K562 (cell line): ENCODE measurements around the gene NTN1.

Source experiments
- CTCF ChIP-seq, 3 experiments: IDR thresholded peaks in 2 of 3; conservative IDR thresholded peaks in 1 of 3; 2 replicates each; pipeline ENCODE4 v1.5.1; 2011 to 2012; ENCODE audit warnings: low read length in 3 of 3, mild to moderate bottlenecking in 3 of 3, control low read depth in 2 of 3, improper control_type of control experiment in 1 of 3, inconsistent platforms in 1 of 3, low read depth in 1 of 3, mixed read lengths in 1 of 3, moderate library complexity in 1 of 3; ENCODE audit not compliant: insufficient read depth in 2 of 3
- EZH2 ChIP-seq: IDR thresholded peaks from 2 replicates; pipeline ENCODE4 v1.6.1; 2012; ENCODE audit warnings: low read depth, mild to moderate bottlenecking, inconsistent platforms, low read length, borderline replicate concordance
- FOXJ2 ChIP-seq: fragments of 200-800 bp; sonication (Bioruptor generic); IDR thresholded peaks from 2 replicates; pipeline ENCODE4 v1.6.1; 2016; ENCODE audit warnings: missing genetic modification characterization, missing compliant biosample characterization
- POLR2A ChIP-seq: fragments of 450-650 bp; conservative IDR thresholded peaks from 2 replicates; pipeline ENCODE4 v1.6.1; 2016
- SMAD2 ChIP-seq: fragments of 150-350 bp; IDR thresholded peaks from 2 replicates; pipeline ENCODE4 v1.6.1; 2014; ENCODE audit warnings: low read depth, mild to moderate bottlenecking, low read length
- VEZF1 ChIP-seq: fragments of 200-800 bp; sonication (Bioruptor generic); IDR thresholded peaks from 2 replicates; pipeline ENCODE4 v1.6.1; 2017; ENCODE audit warnings: missing genetic modification characterization, missing compliant biosample characterization

GRCh38 chr17:9148905-9149525 is 127.7 kb downstream of the NTN1 start:
- TF ChIP-seq SMAD2: no peak
- no peak for TF ChIP-seq CTCF (IDR thresholded peaks at IDR 0.05 in 2 of 3, conservative IDR thresholded peaks at IDR 0.05 in 1 of 3; ENCODE audit: insufficient read depth in 2 of 3, low read depth in 1 of 3, low read length in 3 of 3)
- no peak for TF ChIP-seq POLR2A
- TF ChIP-seq EZH2: no peak
- TF ChIP-seq FOXJ2 (tag): no peak
- TF ChIP-seq VEZF1 (CRISPR knock-in tag): no peak
